ENCODE results near the gene PRIM2.
"Not testable (repeated sequence)": the region's sequence is repeated elsewhere in the genome, so short reads cannot be mapped to it uniquely, and the experiment has no call there.

The PRIM2 gene

DNA sequence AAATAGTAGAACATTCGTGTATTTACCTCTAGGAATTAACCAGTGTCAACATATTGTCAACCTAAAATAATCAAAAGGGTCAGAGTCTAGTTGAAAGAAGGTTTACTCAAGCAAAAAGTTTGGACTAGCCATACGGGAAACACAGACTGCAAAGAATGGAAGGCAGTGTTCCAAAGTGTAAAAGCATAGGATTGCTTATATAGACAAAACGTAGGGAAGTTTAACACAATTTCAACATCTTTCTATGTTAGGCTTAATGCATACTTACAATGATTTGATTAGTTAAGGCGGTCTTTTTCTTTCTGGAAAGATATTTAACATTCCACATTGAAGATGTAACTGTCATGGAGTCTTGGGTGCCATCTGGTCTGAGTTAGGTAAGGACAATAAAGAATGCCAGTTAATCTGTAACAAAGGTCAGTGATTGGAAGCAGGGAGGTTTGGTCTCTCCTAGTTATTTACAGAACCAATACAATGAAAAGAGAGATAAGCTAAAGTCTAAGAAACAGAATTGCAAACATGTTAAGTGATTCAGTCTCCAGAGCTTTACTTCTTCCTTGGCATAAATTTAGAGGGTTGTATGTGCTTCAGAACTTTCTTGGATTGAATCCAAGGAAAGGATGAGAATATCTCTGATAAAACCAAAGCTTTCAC, 183.1 kb downstream of the PRIM2 start:
- DNase-seq (ENCODE audit: low read depth, low spot score): not testable (repeated sequence)

DNA sequence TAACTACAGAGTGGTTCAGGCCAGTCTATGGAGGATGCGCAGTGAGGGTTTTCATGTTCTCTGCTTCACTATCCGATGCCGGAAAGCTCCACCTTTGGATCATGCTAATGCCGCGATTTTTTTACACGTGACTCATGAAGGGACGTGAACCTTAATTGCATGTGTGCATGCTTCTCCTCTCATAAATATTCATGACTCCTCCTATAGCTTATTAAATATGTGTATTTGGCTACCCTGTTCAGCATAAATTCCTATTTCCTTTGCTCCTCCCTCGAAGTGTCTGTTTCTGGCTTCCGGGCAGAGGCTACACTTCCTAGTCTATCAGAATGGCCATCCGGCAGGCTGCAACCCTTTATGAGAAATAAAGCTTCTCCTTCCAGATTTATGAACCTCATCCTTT, 185.0 kb downstream of the PRIM2 start:
- not testable (repeated sequence) for DNase-seq (ENCODE audit: low read depth, low spot score)

DNA sequence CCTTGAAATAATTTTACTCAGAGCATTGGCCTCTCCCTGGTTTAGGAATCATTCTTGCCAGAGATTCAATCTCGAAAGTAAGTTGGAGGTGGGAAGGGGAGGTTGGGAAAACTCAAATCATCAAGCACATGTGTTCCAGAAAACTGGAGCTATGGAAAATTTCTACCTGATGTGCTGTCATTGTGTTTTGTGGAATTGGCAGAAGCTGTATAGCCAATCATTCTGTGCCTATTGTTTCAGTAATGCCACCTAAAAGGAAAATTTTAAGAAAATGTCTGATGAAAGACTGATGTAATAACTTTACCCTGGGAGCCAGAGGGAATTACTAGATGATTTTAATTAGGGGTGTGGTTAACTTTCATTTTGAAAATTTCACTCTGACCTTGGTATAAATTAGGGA, 187.8 kb downstream of the PRIM2 start:
- not testable (repeated sequence) for DNase-seq (ENCODE audit: low read depth, low spot score)

DNA sequence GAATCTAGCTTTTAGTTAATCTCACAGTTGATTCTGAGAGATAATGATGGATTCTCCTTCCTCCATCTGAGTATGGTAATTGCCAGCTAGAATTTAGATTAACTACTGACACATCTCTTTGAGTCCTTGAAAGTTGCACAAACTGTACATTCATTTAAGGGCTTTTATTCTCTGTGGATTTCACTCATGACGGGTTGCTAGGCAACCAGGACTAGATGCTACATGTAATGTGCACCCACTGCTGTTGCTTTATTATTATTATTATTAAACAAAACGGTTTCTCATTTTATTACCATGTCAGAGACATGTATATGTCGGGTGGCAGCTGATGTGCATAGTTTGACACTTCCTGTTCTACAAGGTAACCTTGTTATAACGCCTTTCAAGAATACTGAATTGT, 193.0 kb downstream of the PRIM2 start:
- DNase-seq (ENCODE audit: low read depth, low spot score): not testable (repeated sequence)

- DNase-seq (ENCODE audit: low read depth, low spot score): not testable (repeated sequence)
Observed at GRCh38 chr6:57515171-57515570, 197.7 kb downstream of the PRIM2 start.

DNA sequence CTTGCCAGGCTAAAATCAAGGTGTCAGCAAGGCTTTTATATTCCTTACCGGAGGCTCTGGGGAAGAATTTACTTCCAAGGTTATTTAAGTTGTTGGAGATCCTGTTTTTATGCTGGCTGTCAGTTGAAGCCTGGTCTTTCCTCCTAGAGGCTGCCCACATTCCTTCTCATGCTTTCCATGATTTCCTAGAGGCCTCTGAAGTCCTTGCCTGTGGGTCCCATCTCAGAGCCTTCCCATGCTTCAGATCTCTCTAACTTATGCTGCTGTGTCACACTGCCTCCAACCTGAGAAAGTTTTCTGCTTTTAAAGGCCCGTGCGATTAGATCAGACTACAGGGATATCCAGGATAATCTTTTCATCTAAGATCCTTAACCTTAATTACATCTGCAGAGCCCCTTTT, 198.4 kb downstream of the PRIM2 start:
- DNase-seq (ENCODE audit: low read depth, low spot score): not testable (repeated sequence)

- DNase-seq (ENCODE audit: low read depth, low spot score): not testable (repeated sequence)
Observed at GRCh38 chr6:57516776-57517175, 199.3 kb downstream of the PRIM2 start.

DNA sequence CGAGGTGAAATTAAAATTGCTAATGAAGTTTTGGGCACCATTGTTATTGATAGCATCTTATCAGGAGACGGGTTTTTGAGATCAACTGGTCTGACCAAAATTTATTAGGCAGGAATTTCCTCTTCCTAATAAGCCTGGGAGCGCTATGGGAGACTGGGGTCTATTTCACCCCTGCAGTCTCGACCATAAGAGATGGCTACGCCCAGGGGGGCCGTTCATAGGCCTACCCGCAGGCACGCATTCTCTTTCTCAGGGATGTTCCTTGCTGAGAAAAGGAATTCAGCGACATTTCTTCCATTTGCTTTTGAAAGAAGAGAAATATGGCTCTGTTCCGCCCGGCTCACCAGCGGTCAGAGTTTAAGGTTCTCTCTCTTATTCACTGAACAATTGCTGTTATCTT, 201.8 kb downstream of the PRIM2 start:
- not testable (repeated sequence) for DNase-seq (ENCODE audit: low read depth, low spot score)

DNA sequence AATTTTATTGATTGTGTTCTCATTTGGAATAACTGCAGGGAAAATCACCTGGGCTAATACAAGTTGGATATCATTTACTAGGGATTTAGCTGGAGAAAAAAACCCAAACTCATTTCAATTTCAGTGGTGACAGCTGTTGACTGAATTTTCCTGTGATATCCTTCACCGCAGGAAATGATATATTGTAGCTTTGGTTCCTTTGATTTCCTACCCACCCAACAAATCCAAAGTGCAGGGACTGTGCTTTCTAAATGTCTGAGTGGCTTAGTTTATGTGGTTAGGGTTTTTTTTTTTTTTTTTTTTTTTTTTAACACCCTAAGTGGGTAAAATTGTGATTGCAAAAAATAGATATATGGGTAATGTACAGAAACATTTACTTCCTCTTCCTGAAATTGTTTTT, 203.7 kb downstream of the PRIM2 start:
- DNase-seq (ENCODE audit: low read depth, low spot score): not testable (repeated sequence)

DNA sequence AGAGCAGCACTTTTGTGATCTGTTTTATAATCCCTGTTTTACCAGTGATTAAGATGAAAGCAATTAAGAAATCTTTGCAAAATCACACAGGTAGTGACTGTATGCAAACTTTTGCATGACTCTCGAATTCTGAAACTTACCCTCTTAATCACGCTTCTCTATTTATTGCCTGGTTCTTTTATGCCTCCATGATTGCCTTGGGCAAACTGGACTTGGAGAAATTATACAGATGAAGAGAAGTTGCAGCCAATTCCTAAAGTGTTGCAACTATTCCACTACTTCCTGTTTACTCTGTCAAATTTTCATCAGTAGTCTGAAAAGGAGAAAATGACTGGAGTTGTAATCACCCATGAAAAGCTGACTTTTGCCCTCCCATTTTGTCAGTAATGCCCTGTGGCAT, 205.8 kb downstream of the PRIM2 start:
- DNase-seq (ENCODE audit: low read depth, low spot score): not testable (repeated sequence)

DNA sequence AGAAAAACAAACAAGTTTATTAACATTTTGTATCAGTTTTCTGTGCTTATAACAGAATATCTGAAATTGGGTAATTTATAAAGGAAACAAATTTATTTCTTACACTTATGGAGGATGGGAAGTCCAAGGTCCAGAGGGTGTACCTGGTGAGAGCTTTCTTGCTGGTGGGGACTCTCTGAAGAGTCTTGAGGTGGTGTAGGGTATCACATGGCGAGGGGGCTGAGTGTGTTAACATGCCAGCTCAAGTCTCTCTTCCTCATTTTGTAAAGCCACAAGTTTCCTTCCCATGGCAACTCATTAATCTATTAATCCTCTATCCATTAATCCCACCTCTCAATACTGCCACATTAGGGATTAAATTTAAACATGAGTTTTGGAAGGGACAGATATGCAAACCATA, 212.3 kb downstream of the PRIM2 start:
- not testable (repeated sequence) for DNase-seq (ENCODE audit: low read depth, low spot score)

- DNase-seq (ENCODE audit: low read depth, low spot score): not testable (repeated sequence)
Observed at GRCh38 chr6:57532660-57533059, 215.2 kb downstream of the PRIM2 start.

- DNase-seq (ENCODE audit: low read depth, low spot score): not testable (repeated sequence)
Observed at GRCh38 chr6:57535121-57535520, 217.7 kb downstream of the PRIM2 start.

DNA sequence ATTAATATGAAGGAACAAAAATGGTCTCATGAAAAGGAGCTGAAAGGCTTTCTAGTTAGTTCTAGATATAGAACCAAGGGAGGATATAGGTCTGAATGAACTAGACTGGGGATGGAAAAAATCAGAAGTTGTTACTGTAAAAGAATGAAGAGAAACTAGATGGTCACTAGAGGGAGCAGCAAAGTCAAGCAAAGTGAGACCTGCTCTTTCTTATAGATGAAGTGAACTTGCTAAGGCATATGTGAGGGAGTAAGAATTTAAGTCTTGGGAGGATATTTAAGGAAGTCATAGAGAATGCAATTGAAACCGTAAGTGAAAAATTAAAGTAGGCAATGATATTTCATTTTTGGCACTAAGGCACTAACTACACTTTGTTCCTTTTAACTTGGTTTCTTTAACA, 218.6 kb downstream of the PRIM2 start:
- DNase-seq (ENCODE audit: low read depth, low spot score): not testable (repeated sequence)

DNA sequence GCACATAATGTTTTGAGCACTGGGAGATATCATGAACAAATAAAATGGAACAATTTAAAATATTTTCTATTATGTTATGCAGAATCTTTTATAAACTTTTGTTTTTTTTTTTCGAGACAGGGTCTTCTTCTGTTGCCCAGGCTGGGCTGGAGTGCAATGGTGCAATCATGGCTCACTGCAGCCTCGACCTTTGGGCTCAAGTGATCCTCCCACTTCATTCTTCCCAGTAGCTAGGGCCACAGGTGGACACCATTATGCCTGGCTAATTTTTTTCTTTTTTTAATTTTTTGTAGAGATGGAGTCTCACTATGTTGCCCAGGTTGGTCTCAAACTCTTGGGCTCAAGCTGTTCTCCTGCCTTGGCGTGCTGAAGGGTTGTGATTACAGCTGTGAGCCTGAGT, 220.5 kb downstream of the PRIM2 start:
- DNase-seq (ENCODE audit: low read depth, low spot score): not testable (repeated sequence)

GRCh38 chr6:57551961-57552360, 234.5 kb downstream of the PRIM2 start:
- DNase-seq (ENCODE audit: low read depth, low spot score): not testable (repeated sequence)

DNA sequence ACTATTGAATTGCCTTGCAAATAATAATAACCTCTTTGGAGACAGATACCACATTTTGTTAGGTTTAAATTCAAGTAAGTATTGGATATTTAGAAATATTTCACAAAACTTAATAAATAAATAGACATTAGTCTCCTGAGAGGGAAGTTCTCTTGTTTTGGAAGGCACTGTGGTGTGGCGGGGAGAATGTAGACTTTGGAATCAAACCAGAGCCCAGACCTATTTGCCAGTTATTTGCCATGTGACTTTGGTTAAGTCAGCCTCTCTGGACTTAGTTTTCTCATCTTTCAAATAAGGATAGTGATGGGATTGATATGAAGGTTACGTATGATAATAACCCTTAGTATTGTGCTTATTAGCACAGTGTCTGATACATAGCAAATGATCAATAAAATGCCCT, 240.4 kb downstream of the PRIM2 start:
- DNase-seq (ENCODE audit: low read depth, low spot score): not testable (repeated sequence)

- not testable (repeated sequence) for DNase-seq (ENCODE audit: low read depth, low spot score)
Observed at GRCh38 chr6:57559170-57559569, 241.7 kb downstream of the PRIM2 start.

- not testable (repeated sequence) for DNase-seq (ENCODE audit: low read depth, low spot score)
Observed at GRCh38 chr6:57562233-57562632, 244.8 kb downstream of the PRIM2 start.

GRCh38 chr6:57572119-57572518, 254.7 kb downstream of the PRIM2 start:
- DNase-seq (ENCODE audit: low read depth, low spot score): not testable (repeated sequence)

DNA sequence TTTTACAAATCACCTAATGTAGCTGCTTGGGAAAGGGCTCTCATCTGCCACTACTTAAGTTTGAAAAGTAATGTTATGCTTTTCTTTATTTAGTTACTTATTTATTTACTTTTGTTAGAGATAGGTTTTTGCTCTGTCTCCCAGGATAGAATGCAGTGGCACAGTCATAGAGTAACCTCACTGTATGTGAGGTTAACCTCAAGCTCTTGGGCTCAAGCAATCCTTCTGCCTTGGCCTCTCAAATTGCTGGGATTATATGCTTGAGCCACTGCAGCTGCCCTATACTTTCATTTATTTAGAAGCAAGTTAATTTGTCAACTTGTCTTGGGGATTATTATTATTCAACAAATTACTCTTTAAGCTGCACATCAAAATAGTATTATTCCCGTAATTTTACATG, 255.4 kb downstream of the PRIM2 start:
- not testable (repeated sequence) for DNase-seq (ENCODE audit: low read depth, low spot score)

GRCh38 chr6:57577023-57577422, 259.6 kb downstream of the PRIM2 start:
- not testable (repeated sequence) for DNase-seq (ENCODE audit: low read depth, low spot score)

- DNase-seq (ENCODE audit: low read depth, low spot score): not testable (repeated sequence)
Observed at GRCh38 chr6:57579489-57579888, 262.1 kb downstream of the PRIM2 start.

GRCh38 chr6:57581586-57581985, 264.2 kb downstream of the PRIM2 start:
- not testable (repeated sequence) for DNase-seq (ENCODE audit: low read depth, low spot score)

Data from activated naive CD8-positive, alpha-beta T cell treated with anti-CD3 and anti-CD28 coated beads, Interleukin-2, amount 50 U/mL, for 16 hours (primary cell).